LoVo (cell line): ENCODE measurements around the gene COL9A1.

Experiments used
- DNase-seq: peaks from one replicate; pipeline ENCODE4 v3.0.0-alpha.2; 2016; ENCODE audit warnings: low spot score

Gene COL9A1

GRCh38 chr6:70225055-70225454 lies 77.8 kb downstream of the COL9A1 start:
- no peak for DNase-seq

- no peak for DNase-seq
Observed at GRCh38 chr6:70222439-70222749, 80.5 kb downstream of the COL9A1 start.

- DNase-seq: no peak
Observed at GRCh38 chr6:70221715-70222438, 81.0 kb downstream of the COL9A1 start.

DNA sequence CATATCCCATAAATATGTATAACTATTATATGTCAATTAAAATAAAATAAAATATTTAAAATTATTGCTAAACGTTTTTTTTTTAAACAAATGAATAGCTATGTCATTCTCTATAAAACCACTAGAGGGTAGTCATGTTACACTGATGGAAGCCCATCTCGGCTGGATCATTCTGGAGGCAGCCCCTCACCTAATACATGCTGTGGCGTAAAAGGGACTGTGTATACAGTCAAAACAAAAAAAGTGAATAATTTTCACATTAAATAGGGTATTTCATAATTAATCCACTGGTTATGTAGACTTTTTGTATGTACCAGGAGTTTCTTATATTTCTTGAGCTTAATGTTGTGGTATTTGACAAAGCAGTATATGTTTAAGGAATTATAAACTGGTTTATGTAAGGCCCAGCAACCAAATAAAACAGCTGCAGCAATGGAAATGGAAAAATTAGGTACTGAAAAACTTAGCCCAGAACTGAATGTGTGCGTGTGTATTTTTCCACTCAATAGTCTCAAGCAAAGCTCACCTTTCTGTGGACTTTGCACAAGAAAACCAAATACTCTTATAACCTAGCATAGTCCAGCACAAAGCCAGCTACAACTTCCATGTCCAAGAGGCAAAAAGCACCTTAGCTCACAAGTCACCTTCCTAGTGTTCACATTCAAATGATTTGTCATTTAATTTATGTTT lies 81.7 kb downstream of the COL9A1 start:
- peak; percentile 51 for DNase-seq

DNA sequence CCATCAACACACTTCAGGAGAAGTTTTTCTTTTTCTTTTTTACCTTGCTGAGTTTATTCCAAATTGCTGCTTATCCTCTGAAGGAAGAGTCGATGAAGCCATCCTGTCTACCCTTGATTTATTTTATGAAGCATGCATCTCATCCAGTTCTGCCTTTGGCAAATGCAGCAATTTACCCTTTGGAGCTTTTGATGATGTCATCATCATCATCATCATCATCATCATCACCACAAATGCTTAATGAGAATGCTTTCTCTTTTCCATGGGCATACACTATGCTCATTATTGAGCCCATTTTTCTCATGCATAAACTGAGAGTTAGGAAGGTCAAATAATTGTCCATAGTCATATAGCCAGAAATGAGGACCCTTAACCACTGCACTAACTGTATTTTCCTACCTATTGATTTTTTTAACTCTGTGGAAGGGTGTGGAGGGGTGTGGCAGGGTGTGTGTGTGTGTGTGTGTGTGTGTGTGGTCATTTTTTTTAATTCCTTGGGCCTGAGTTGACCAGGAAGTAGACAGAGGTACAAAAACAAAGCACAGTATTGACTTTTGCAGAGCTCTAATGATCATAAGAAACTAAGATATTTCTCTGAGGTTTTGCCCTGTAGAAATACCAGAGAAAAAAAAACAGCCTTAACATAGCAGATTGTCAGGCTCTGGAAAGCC lies 82.8 kb downstream of the COL9A1 start:
- peak; percentile 14 for DNase-seq

GRCh38 chr6:70216767-70217166 lies 86.1 kb downstream of the COL9A1 start:
- DNase-seq: no peak

DNA sequence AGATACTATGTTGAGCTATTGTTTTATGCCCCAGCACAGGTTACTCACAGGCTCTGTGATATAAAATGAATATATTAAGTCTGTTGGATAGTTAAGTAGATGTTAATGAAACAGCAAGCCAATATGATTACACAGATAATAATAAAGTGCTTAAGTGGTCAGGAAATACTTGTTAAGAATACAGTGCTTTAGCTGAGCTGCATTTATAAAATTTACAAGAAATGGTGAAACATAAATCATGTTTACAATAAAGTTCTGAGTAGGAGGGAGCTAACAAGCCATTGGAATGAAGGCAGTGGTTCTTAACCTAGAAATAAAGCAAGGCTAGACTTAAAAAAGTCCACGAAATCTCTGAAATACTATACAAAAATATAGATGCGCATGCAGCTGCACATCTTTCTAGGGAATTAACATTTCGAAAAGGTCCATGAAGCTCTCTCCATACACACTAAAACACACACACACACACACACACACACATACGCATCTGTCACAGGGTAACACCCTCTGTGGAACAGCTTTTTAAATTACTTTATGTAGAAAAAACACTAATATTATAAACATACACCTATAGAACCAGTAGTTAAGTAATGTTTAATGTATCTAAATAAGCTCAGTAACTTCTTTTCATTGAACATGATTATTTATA lies 87.3 kb downstream of the COL9A1 start:
- DNase-seq: no peak

DNA sequence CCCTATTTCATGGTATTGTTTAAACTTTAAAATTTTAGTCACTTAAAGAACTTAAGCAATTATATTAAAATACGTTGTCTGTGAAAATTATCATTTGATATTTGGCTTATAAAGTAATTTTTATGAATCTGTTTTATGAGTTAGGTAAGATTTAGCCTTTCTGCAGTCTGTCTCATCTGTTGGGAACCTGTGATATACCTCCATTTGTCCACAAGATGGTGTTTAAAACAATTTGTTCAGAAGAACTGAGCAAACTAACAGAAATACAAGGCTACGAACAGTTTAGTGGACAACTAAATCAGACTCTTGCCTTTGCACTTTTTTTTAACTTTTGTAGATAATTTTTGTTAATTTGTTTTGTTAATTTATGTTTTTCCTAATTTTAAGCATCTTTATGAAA lies 92.4 kb downstream of the COL9A1 start:
- DNase-seq: no peak

DNA sequence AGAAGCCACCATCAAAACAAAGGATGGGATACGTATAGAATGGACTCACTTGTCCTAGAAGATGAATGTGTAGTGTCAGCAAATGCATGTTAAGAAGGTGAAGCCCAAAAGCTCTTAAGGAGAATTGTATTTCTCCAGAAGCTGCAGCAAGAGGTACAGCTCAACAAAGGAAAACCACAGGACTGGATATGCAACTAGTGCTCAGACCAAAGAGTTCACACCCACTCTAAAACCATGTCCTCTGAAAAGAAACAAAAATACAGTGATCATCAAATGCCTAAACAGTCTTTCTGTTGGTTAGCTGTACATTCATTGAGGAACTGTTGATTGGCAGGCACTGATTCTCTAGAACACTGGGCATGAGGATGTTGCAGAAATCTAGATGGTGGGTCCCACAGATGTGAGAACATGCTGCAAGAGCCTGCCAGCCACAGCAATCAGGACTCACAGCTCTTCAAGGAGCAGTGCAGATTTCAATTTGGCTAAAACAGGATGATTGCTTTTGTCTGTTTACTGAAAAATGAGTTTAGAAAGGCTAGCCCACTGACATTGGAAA lies 94.6 kb downstream of the COL9A1 start:
- no peak for DNase-seq

DNA sequence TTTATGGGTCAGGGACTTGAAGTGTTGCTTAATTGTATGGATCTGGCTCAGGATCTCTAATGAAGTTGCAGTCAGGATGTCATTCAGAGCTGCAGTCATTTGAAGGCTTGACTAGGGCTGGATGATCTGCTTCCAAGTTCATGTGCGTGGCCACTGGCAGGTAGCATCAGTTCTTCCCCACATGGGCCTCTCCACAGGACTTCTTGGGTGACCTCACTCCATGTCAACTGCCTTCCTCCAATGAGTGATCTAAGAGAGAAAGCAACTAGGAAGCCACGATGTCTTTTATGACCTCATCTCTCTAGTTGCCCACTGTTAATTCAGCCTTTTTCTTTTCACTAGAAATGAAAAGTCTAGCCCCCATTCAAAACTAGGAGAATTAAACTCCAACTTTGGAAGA lies 104.1 kb downstream of the COL9A1 start:
- DNase-seq: no peak

GRCh38 chr6:70196531-70196930 lies 106.4 kb downstream of the COL9A1 start:
- no peak for DNase-seq

GRCh38 chr6:70194421-70194820 lies 108.5 kb downstream of the COL9A1 start:
- DNase-seq: no peak

- DNase-seq: no peak
Observed at GRCh38 chr6:70188202-70188601, 114.7 kb downstream of the COL9A1 start.

GRCh38 chr6:70186461-70186860 lies 116.4 kb downstream of the COL9A1 start:
- DNase-seq: no peak

DNA sequence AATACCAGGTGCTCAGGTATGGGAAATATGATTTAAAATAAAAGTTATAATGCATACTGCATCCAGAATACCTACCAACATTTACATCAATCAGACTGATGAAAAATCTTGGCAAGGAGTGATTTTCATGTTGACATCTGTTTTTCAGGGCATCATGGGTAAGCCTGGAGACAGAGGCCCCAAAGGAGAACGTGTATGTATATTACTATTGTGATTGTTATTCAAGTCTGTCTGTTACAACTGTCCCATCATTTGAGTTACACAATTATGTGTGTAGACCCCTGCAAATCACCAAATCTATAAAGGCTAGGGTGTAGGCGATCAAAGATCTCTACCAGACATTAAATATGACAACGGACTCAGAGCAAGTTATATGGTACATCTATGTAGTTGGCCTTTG lies 118.2 kb downstream of the COL9A1 start:
- no peak for DNase-seq

GRCh38 chr6:70183538-70183937 lies 119.3 kb downstream of the COL9A1 start:
- DNase-seq: no peak

DNA sequence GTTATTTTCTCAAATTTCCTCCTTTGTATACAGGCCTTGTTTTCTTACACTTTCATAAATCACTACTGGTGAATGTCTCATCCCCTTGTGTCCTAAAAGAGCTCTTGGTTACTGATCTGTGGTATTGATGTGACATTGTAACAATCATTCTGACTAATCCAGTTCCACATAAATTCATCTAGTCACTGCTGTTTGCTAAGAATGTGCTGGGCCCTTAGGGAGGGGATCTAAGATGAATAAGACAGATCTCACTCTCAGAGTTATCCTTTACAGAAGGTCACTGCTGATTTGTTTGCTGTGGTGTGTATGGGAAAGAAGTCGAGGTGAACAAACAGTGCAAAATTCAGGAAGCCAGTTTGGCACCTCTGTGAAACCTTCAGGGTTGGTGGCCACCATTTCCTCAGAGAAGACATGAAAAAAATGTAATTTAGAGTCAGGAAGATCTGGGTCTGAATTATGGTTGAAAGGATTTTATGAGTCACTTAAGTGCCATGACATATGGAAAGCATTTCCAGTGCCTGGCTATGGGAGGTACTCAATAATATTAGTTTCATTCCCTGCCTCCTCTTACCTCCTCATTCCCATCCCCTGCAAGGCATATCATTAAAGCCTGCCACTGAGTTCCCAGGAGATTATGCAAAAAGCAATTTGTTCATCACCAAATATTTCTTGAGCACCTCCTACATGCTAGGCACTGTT lies 121.8 kb downstream of the COL9A1 start:
- DNase-seq: no peak

DNA sequence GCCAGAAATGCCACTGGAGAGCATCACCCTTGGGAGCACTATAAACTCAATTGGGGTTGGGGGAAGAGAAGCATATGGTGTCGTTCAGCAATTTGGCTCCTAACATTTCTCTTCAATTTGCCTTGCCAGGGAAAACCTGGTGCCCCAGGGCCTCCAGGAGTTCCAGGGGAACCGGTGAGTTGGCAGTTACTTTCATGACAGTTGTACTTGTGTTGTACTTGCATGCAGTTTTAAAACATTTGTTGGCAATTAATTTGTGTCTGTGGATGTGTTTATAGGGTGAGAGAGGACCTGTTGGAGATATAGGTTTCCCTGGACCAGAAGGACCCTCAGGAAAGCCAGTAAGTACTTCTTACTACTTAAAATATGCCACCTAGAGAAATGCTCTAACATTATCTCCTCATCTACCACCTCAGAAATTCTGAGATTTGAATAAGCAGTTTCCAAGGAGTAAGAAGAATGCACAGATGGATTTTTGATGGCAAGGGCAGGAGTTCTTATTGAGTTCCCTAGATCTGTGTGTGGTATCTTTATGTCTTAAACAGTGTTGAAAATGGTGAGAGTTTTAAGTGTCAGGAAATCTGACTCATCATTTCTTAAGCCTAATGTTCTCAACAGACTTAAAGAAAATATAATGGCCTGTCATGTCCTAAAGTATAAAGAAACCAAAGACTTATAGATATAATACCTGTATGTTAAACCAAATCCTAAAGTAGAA lies 122.5 kb downstream of the COL9A1 start:
- DNase-seq: no peak

GRCh38 chr6:70176842-70177550 lies 125.9 kb downstream of the COL9A1 start:
- no peak for DNase-seq

GRCh38 chr6:70175770-70176169 lies 127.1 kb downstream of the COL9A1 start:
- no peak for DNase-seq

DNA sequence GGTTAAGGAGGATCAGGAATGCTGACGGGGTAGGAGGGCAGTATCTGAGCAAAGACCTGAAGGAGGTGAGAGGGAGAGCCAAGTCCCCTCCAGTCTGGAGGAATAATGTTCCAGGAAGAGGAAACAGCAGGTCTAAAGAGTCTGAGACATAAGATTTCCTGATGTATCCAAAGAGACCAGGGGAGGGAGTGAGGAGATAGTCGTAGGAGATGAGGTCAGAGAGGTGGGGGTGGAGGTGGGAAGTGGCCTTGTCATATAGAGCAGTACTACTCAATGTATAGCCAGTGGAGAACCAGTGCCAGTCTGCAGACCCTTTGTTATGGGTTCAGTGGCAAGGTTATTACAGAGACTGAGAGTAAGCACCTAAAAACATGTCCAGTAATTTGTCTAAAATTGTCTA lies 130.6 kb downstream of the COL9A1 start:
- DNase-seq: no peak
